GM12878 (cell line): ENCODE data around the gene SMOC2. TPM values are rescaled to one million over a fixed set of nuclear protein-coding genes. Genes with fewer than 3 reads are reported as not detected.

Experiments
- ATAC-seq: fragments of 200-7000 bp; cut with Tn5 transposase; 3 replicates; pipeline ENCODE4 v1.9.1; 2020; ENCODE audit warnings: mild to moderate bottlenecking, moderate library complexity
- BruUV-seq: library from RNA; stranded (reverse); fragments of 400-500 nt; replicated peaks from 2 replicates; lab custom pipeline; 2021; lab: Mats Ljungman, UMichigan
- CTCF ChIA-PET: fragments of 300-600 bp; sonication (Branson Sonifier 250); formaldehyde crosslinking; extraction: SDS; loops from one replicate; lab custom pipeline; 2021; ENCODE audit warnings: inconsistent platforms; lab: Yijun Ruan, JAX
- POLR2A ChIA-PET: fragments of 350-600 bp; formaldehyde crosslinking; extraction: SDS; loops from one replicate; lab custom pipeline; 2021; ENCODE audit warnings: inconsistent platforms; lab: Charles Lee
- RAD21 ChIA-PET: fragments of 300-600 bp; sonication (Branson Sonifier 250); formaldehyde crosslinking; loops from one replicate; lab custom pipeline; 2023; ENCODE audit warnings: antibody characterized with exemption; ENCODE audit not compliant: unreplicated experiment; lab: Charles Lee
- SMC1A ChIA-PET: fragments of 300-600 bp; sonication (Branson Sonifier 250); formaldehyde crosslinking; loops from one replicate; lab custom pipeline; 2023; ENCODE audit not compliant: unreplicated experiment, uncharacterized antibody; lab: Charles Lee
- DNase-seq: peaks from one replicate; pipeline ENCODE4 v3.0.0-alpha.2; 2011; ENCODE audit warnings: low read depth, low spot score
- FAIRE-seq: peaks from 3 replicates; lab custom pipeline; 2011; peaks lifted over from hg19 to GRCh38; lab: Jason Lieb, UNC
- H2AFZ ChIP-seq: 2 replicates; pipeline ENCODE4 v1.6.0; 2011; ENCODE audit warnings: low read depth, low read length, control low read depth; ENCODE audit not compliant: control insufficient read depth
- H3K27ac ChIP-seq: 2 replicates; pipeline ENCODE4 v1.5.1; 2011; ENCODE audit warnings: control low read depth; ENCODE audit not compliant: control insufficient read depth, insufficient read depth
- H3K27me3 ChIP-seq, 2 experiments: replicated peaks in 1 of 2; 2 replicates each; pipeline versions ENCODE4 v1.6.0 to v1.6.1; 2011; ENCODE audit warnings: low read length in 1 of 2; ENCODE audit not compliant: control insufficient read depth in 2 of 2, insufficient read depth in 2 of 2
- H3K36me3 ChIP-seq, 2 experiments: 2 replicates each; pipeline ENCODE4 v1.5.1; 2011; ENCODE audit warnings: low read length in 1 of 2; ENCODE audit not compliant: control insufficient read depth in 2 of 2, insufficient read depth in 2 of 2
- H3K4me1 ChIP-seq: 2 replicates; pipeline ENCODE4 v1.6.1; 2011; ENCODE audit warnings: mild to moderate bottlenecking, low read length, moderate library complexity, mixed read lengths; ENCODE audit not compliant: control insufficient read depth, insufficient read depth
- H3K4me2 ChIP-seq: 2 replicates; pipeline ENCODE4 v1.6.0; 2011; ENCODE audit warnings: control low read depth; ENCODE audit not compliant: control insufficient read depth, insufficient read depth
- H3K4me3 ChIP-seq: fragments of 200-600 bp; sonication (generic); 2 replicates; pipeline ENCODE4 v1.5.1; 2016
- H3K79me2 ChIP-seq: 2 replicates; pipeline ENCODE4 v1.6.0; 2011; ENCODE audit warnings: low read length; ENCODE audit not compliant: control insufficient read depth, insufficient read depth
- H3K9ac ChIP-seq: 2 replicates; pipeline ENCODE4 v1.8.0; 2011; ENCODE audit warnings: low read length, control low read depth, mixed read lengths; ENCODE audit not compliant: control insufficient read depth, insufficient read depth
- H3K9me3 ChIP-seq: replicated peaks from 3 replicates; pipeline ENCODE4 v1.5.1; 2011; ENCODE audit warnings: mild to moderate bottlenecking, low read length; ENCODE audit not compliant: control insufficient read depth, insufficient read depth
- H4K20me1 ChIP-seq: 2 replicates; pipeline ENCODE4 v1.6.0; 2011; ENCODE audit not compliant: control insufficient read depth, insufficient read depth
- ATF3 ChIP-seq: IDR thresholded peaks from 2 replicates; pipeline ENCODE4 v1.6.1; 2011; ENCODE audit warnings: low read depth, mild to moderate bottlenecking, low read length, moderate library complexity, borderline replicate concordance; ENCODE audit errors: extremely low read depth
- FOXM1 ChIP-seq: IDR thresholded peaks from 2 replicates; pipeline ENCODE4 v1.6.1; 2012; ENCODE audit warnings: low read depth, mild to moderate bottlenecking, inconsistent platforms, low read length, moderate library complexity
- GATAD2B ChIP-seq: fragments of 450-650 bp; conservative IDR thresholded peaks from 2 replicates; pipeline ENCODE4 v1.6.1; 2017; ENCODE audit warnings: low read depth, mild to moderate bottlenecking, moderate library complexity
- IKZF1 ChIP-seq: fragments of 450-650 bp; conservative IDR thresholded peaks from 2 replicates; pipeline ENCODE4 v1.6.1; 2017; ENCODE audit warnings: antibody characterized with exemption, mild to moderate bottlenecking
- KLF5 ChIP-seq: fragments of 450-650 bp; IDR thresholded peaks from 2 replicates; pipeline ENCODE4 v1.6.1; 2014; ENCODE audit warnings: mild to moderate bottlenecking; ENCODE audit not compliant: partially characterized antibody
- MYB ChIP-seq: fragments of 150-350 bp; IDR thresholded peaks from 2 replicates; pipeline ENCODE4 v1.6.1; 2014; ENCODE audit warnings: mild to moderate bottlenecking, low read depth, low read length, borderline replicate concordance
- RB1 ChIP-seq: fragments of 450-650 bp; formaldehyde crosslinking; IDR thresholded peaks from 2 replicates; pipeline ENCODE4 v1.6.1; 2017; ENCODE audit warnings: mild to moderate bottlenecking, borderline replicate concordance
- REST ChIP-seq: IDR thresholded peaks from 2 replicates; pipeline ENCODE4 v1.6.1; 2012; ENCODE audit warnings: mild to moderate bottlenecking, low read depth, low read length
- STAT1 ChIP-seq: fragments of 450-650 bp; conservative IDR thresholded peaks from 2 replicates; pipeline ENCODE4 v1.6.1; 2014; ENCODE audit warnings: antibody characterized with exemption, mild to moderate bottlenecking
- TCF7 ChIP-seq: IDR thresholded peaks from 2 replicates; pipeline ENCODE4 v1.6.1; 2014; ENCODE audit warnings: antibody characterized with exemption, borderline replicate concordance
- ZBED1 ChIP-seq: IDR thresholded peaks from 2 replicates; pipeline ENCODE4 v1.6.1; 2016; ENCODE audit warnings: borderline replicate concordance
- whole genome bisulfite sequencing: methylation state at CpG from one replicate; pipeline ENCODE4 v1.1.6; 2016; ENCODE audit warnings: low lambda C conversion rate; ENCODE audit not compliant: insufficient replicate concordance, insufficient coverage; ENCODE audit errors: missing lambda C conversion rate; 5-methylcytosine and 5-hydroxymethylcytosine counted together
- in situ Hi-C: fragments of 300-500 bp; cut with MboI; formaldehyde crosslinking; loops from 9 replicates; pipeline ENCODE4 v1.14.3; 2018; ENCODE audit warnings: mixed read lengths
- intact Hi-C: fragments of 100-400 bp; cut with micrococcal nuclease; formaldehyde crosslinking; loops from one replicate; pipeline ENCODE4 v1.14.2; 2022; ENCODE audit not compliant: unreplicated experiment
- polyA plus RNA-seq, 11 experiments: library from polyadenylated mRNA; depleted of rRNA in 4 of 11; unstranded in 6 of 11; stranded (reverse) in 5 of 11; fragments of >200 nt; fragmentation: Nextera tagmentation in 4 of 11; fragmentation: Illumina TruSeq in 1 of 11; extraction: Ambion mirVana in 4 of 11; extraction: Trizol in 1 of 11; gene quantifications; 1 replicate in 1 of 11; 2 replicates in 10 of 11; pipeline versions ENCODE4 v1.2.1 to v1.2.3, GENCODE V29; 2011 to 2016; ENCODE audit warnings: inconsistent platforms in 2 of 11, missing spikeins in 2 of 11, low read depth in 1 of 11
- total RNA-seq, 4 experiments: library from RNA; depleted of rRNA in 3 of 4; stranded (reverse); fragments of >200 nt in 3 of 4; fragmentation: Illumina TruSeq in 1 of 4; extraction: Trizol in 1 of 4; gene quantifications; 2 replicates each; pipeline versions ENCODE4 v1.2.1 to v1.2.3, GENCODE V29; 2013 to 2021
- TF ChIP-seq, protein P1 (sequence below): fragments of 450-650 bp; IDR thresholded peaks from 2 replicates; pipeline ENCODE4 v1.6.1; 2018; ENCODE audit warnings: borderline replicate concordance, mild to moderate bottlenecking; ENCODE audit not compliant: partially characterized antibody

SMOC2 gene
- total and polyA plus RNA-seq, 10 of the 15 experiments (the other 5 are each of a cell fraction or from before 2014, with no cell fraction given) = 0.10 to 0.12 TPM; not detected in 8

GRCh38 chr6:168626046-168626602, 185.1 kb downstream of the SMOC2 start:
- Histone ChIP-seq H2AFZ (no peak overlapping the region), H3K9me3 (no peaks in the 10 kb centered on the region; the same call in 2 of the 3 replicates), H3K27me3 (no peaks in the 10 kb centered on the region), H3K36me3 (no peaks in the 10 kb centered on the region), H3K27ac (no peak overlapping the region), H3K79me2 (no peaks in the 10 kb centered on the region), H3K4me3 (no peak overlapping the region), H4K20me1 (no peaks in the 10 kb centered on the region), H3K4me2 (no peak overlapping the region), H3K4me1 (no peaks in the 10 kb centered on the region), H3K9ac (no peak overlapping the region)
- BruUV-seq = no TSS peak
- intact Hi-C loops (no loop called here), in situ Hi-C loops (no loop called here)
- TF ChIP-seq IKZF1 = no peak
- TF ChIP-seq FOXM1 = no peak
- no peak for TF ChIP-seq RB1
- no peak for TF ChIP-seq REST
- TF ChIP-seq, protein P1, sequence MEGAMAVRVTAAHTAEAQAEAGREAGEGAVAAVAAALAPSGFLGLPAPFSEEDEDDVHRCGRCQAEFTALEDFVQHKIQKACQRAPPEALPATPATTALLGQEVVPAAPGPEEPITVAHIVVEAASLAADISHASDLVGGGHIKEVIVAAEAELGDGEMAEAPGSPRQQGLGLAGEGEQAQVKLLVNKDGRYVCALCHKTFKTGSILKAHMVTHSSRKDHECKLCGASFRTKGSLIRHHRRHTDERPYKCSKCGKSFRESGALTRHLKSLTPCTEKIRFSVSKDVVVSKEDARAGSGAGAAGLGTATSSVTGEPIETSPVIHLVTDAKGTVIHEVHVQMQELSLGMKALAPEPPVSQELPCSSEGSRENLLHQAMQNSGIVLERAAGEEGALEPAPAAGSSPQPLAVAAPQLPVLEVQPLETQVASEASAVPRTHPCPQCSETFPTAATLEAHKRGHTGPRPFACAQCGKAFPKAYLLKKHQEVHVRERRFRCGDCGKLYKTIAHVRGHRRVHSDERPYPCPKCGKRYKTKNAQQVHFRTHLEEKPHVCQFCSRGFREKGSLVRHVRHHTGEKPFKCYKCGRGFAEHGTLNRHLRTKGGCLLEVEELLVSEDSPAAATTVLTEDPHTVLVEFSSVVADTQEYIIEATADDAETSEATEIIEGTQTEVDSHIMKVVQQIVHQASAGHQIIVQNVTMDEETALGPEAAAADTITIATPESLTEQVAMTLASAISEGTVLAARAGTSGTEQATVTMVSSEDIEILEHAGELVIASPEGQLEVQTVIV = no peak
- TF ChIP-seq STAT1 = no peak
- no peak for TF ChIP-seq MYB
- no peak for TF ChIP-seq ZBED1
- no peak for TF ChIP-seq GATAD2B
- no peak for TF ChIP-seq KLF5
- no peak for TF ChIP-seq ATF3
- TF ChIP-seq TCF7 = no peak
- FAIRE-seq = no peak
- ChIA-PET CTCF (no interaction called here), RAD21 (no interaction called here), POLR2A (no interaction called here), SMC1A (no interaction called here)
- no peak for DNase-seq
- WGBS = 59% methylated on average over 19 of the region's 19 CpGs
- ATAC-seq = no peak
